Choroid plexus epithelial cell (primary cell): ENCODE data around the gene ADAMTS8.

ENCODE experiments used
- DNase-seq: peaks from one replicate; pipeline ENCODE4 v3.0.0-alpha.2; 2010; ENCODE audit warnings: low read depth
- H3K4me3 ChIP-seq: 2 replicates; pipeline ENCODE4 v1.5.1; 2011; ENCODE audit warnings: low read depth, mild to moderate bottlenecking, control low read depth, low read length, moderate library complexity
- CTCF ChIP-seq: conservative IDR thresholded peaks from 2 replicates; pipeline ENCODE4 v1.5.1; 2011; ENCODE audit warnings: low read depth, mild to moderate bottlenecking, control low read depth, inconsistent platforms, low read length, moderate library complexity

The ADAMTS8 gene

GRCh38 chr11:130418210-130418609, 10.2 kb downstream of the ADAMTS8 start:
- no peak for DNase-seq
- H3K4me3 ChIP-seq = no peak overlapping the region
- no peak for TF ChIP-seq CTCF

- no peak for DNase-seq
- H3K4me3 ChIP-seq = no peak overlapping the region
- no peak for TF ChIP-seq CTCF
Measured at GRCh38 chr11:130416906-130417305, 11.5 kb downstream of the ADAMTS8 start.

- DNase-seq = no peak
- TF ChIP-seq CTCF = no peak
- no peak overlapping the region for H3K4me3 ChIP-seq
Measured at GRCh38 chr11:130416530-130416882, 11.9 kb downstream of the ADAMTS8 start.

- no peak for DNase-seq
- H3K4me3 ChIP-seq = no peak overlapping the region
- no peak for TF ChIP-seq CTCF
Measured at GRCh38 chr11:130415731-130416529, 12.5 kb downstream of the ADAMTS8 start.

GRCh38 chr11:130414107-130415080, 14.0 kb downstream of the ADAMTS8 start:
- no peak overlapping the region for H3K4me3 ChIP-seq
- no peak for DNase-seq
- no peak for TF ChIP-seq CTCF

- H3K4me3 ChIP-seq = no peak overlapping the region
- DNase-seq = peak; percentile 58
- no peak for TF ChIP-seq CTCF
Measured at GRCh38 chr11:130413405-130414106, 14.9 kb downstream of the ADAMTS8 start.
